Naive B cell (primary cell): Measurements from ENCODE around the gene COX6A2. TPM values are rescaled to one million over a fixed set of nuclear protein-coding genes. Genes with fewer than 3 reads are reported as not detected.

Experiments used
- ATAC-seq, 2 donors: fragments of 150-1000 bp; cut with Tn5 transposase; 2 replicates each; pipeline ENCODE4 v1.10.0; 2021; ENCODE audit warnings: low read depth in 2 of 2, mild to moderate bottlenecking in 2 of 2, moderate library complexity in 2 of 2
- DNase-seq: peaks from one replicate; pipeline ENCODE4 v3.0.0; 2022
- H3K27ac Mint-ChIP-seq, 6 donors: one replicate each; pipeline ENCODE4 v1.8.0; 2020 to 2022; ENCODE audit warnings: mild to moderate bottlenecking in 6 of 6, mixed read lengths in 6 of 6, moderate library complexity in 5 of 6, inconsistent platforms in 2 of 6
- H3K27me3 Mint-ChIP-seq, 3 donors: one replicate each; pipeline ENCODE4 v1.8.0; 2021 to 2022; ENCODE audit warnings: mixed read lengths in 3 of 3, mild to moderate bottlenecking in 1 of 3
- H3K36me3 Mint-ChIP-seq, 2 donors: one replicate each; pipeline ENCODE4 v1.8.0; 2020 to 2022; ENCODE audit warnings: mixed read lengths in 2 of 2, inconsistent platforms in 1 of 2, mild to moderate bottlenecking in 1 of 2
- H3K4me1 Mint-ChIP-seq, 3 donors: one replicate each; pipeline ENCODE4 v1.8.0; 2020 to 2022; ENCODE audit warnings: mixed read lengths in 3 of 3, inconsistent platforms in 1 of 3, mild to moderate bottlenecking in 1 of 3, moderate library complexity in 1 of 3
- H3K4me3 Mint-ChIP-seq, 8 donors: one replicate each; pipeline ENCODE4 v1.8.0; 2020 to 2022; ENCODE audit warnings: mild to moderate bottlenecking in 8 of 8, mixed read lengths in 8 of 8, moderate library complexity in 8 of 8, inconsistent platforms in 2 of 8
- H3K9me3 Mint-ChIP-seq, 7 donors: one replicate each; pipeline ENCODE4 v1.8.0; 2020 to 2022; ENCODE audit warnings: mixed read lengths in 7 of 7, mild to moderate bottlenecking in 5 of 7, inconsistent platforms in 2 of 7, moderate library complexity in 1 of 7
- polyA plus RNA-seq, 6 donors: library from polyadenylated mRNA; unstranded; fragments of 300-500 nt; fragmentation: Illumina TruSeq; gene quantifications; one replicate each; pipeline ENCODE4 v1.2.3, GENCODE V29; 2021; ENCODE audit warnings: low read depth in 6 of 6

COX6A2 gene
- polyA plus RNA-seq, 6 donors from 2014 or later: not detected

DNA sequence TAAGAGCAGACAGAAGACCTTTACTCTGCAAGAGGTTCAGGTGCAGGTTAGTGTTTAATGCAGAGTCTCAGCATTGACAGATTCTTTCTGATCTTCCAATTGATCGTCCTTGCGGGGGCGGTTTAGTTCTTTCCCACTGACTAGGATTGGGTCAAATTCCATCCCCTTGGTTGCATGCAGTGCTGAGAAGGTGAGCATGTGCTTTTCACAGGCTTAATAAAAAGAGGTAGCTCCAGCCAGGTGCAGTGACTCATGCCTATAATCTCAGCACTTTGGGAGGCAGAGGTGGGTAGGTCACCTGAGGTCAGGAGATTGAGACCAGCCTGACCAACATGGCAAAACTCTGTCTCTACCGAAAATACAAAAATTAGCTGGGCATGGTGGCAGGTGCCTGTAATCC, 42.5 kb downstream of the COX6A2 start:
- ATAC-seq: no peak
- H3K9me3 Mint-ChIP-seq: no peaks in the 10 kb centered on the region
- peaks cover 0 to 5% (median 4%) of the 10 kb centered on the region in 3 donors for H3K4me1 Mint-ChIP-seq
- peaks cover 20 to 40% (median 22%) of the 10 kb centered on the region in 3 donors for H3K27me3 Mint-ChIP-seq
- no peaks in the 10 kb centered on the region for H3K36me3 Mint-ChIP-seq
- no peak overlapping the region for H3K27ac Mint-ChIP-seq
- no peak for DNase-seq
- no peak overlapping the region for H3K4me3 Mint-ChIP-seq

DNA sequence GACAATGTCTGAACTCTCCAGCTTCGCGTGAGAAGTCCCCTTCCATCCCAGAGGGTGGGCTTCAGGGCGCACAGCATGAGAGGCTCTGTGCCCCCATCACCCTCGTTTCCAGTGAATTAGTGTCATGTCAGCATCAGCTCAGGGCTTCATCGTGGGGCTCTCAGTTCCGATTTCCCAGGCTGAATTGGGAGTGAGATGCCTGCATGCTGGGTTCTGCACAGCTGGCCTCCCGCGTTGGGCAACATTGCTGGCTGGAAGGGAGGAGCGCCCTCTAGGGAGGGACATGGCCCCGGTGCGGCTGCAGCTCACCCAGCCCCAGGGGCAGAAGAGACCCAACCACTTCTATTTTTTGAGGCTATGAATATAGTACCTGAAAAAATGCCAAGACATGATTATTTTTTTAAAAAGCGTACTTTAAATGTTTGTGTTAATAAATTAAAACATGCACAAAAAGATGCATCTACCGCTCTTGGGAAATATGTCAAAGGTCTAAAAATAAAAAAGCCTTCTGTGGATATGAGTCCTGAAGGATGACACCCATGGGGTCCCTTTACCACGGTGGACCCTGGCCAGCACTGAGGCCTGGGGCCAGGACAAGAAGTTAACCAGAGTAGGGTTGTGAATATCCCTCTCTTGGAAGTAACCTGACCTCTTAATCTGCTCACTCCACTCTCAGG, 45.5 kb downstream of the COX6A2 start:
- DNase-seq (peak; percentile 32), ATAC-seq (peak; percentile 63 to 79)
- Mint-ChIP-seq H3K27me3 (peaks cover 4 to 25% (median 8%) of the 10 kb centered on the region in 3 donors), H3K4me3 (no peak overlapping the region), H3K36me3 (no peaks in the 10 kb centered on the region), H3K27ac (no peak overlapping the region), H3K9me3 (no peaks in the 10 kb centered on the region), H3K4me1 (peaks cover 0 to 5% (median 4%) of the 10 kb centered on the region in 3 donors)

DNA sequence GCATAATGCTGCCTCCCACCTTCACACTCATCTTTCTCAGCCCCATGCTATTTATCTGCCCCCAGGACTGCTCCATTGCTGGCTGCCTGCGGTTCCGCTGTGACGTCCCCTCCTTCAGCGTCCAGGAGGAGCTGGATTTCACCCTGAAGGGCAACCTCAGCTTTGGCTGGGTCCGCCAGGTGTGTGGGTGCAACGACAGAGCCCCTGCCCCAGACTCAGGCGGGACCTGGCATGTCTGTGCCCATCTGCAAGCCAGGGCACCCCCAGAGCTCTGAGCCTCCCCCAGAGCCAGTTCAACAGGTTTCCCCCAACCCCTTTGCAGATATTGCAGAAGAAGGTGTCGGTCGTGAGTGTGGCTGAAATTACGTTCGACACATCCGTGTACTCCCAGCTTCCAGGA, 48.0 kb downstream of the COX6A2 start:
- ATAC-seq: no peak
- Mint-ChIP-seq H3K4me3 (no peak overlapping the region), H3K4me1 (peaks cover 0 to 5% (median 4%) of the 10 kb centered on the region in 3 donors), H3K27ac (no peak overlapping the region), H3K9me3 (peaks cover 0 to 9% (median 4%) of the 10 kb centered on the region in 7 donors), H3K36me3 (no peaks in the 10 kb centered on the region), H3K27me3 (peaks cover 0 to 15% (median 11%) of the 10 kb centered on the region in 3 donors)
- no peak for DNase-seq

Other genes starting within 250 kb of the COX6A2 start
- gene FUS, start 248.2 kb downstream of the COX6A2 start, polyA plus RNA-seq: 100 to 1,000 TPM in 5 of 6 donors, 10 to 100 TPM in 1; 79.0 to 177 (median 145) TPM
- 10 to 100 TPM; 48.8 to 79.2 (median 68.8) TPM for gene PYCARD, start 225.6 kb downstream of the COX6A2 start, polyA plus RNA-seq
- gene TRIM72, start 214.2 kb downstream of the COX6A2 start, polyA plus RNA-seq: not detected
- gene PYDC1, start 211.2 kb downstream of the COX6A2 start, polyA plus RNA-seq: not detected
- 1 to 10 TPM in 4 of 6 donors, under 1 TPM in 2; 0.27 to 4.4 (median 1.6) TPM for gene ITGAM, start 168.4 kb downstream of the COX6A2 start, polyA plus RNA-seq
- gene ITGAX, start 73.2 kb downstream of the COX6A2 start, polyA plus RNA-seq: 1 to 10 TPM in 2 of 6 donors, under 1 TPM in 2, not detected in 2; 0.57 to 1.1 (median 0.91) TPM
- gene ITGAD, start 35.0 kb downstream of the COX6A2 start, polyA plus RNA-seq: not detected
- gene ZNF843, start 14.4 kb upstream of the COX6A2 start, polyA plus RNA-seq: under 1 TPM in 1 of 6 donors, not detected in 5; 0.33 TPM
- gene ARMC5, start 31.1 kb upstream of the COX6A2 start, polyA plus RNA-seq: 1 to 10 TPM; 4.2 to 8.2 (median 6.1) TPM
- gene TGFB1I1, start 43.8 kb upstream of the COX6A2 start, polyA plus RNA-seq: 1 to 10 TPM in 2 of 6 donors, under 1 TPM in 2, not detected in 2; 0.57 to 1.4 (median 0.94) TPM
- gene SLC5A2, start 54.8 kb upstream of the COX6A2 start, polyA plus RNA-seq: under 1 TPM in 3 of 6 donors, not detected in 3; 0.15 to 0.20 (median 0.18) TPM
- 10 to 100 TPM; 12.6 to 25.3 (median 21.2) TPM for gene RUSF1, start 80.0 kb upstream of the COX6A2 start, polyA plus RNA-seq
- not detected for gene AHSP, start 99.5 kb upstream of the COX6A2 start, polyA plus RNA-seq